Ramos (cell line): ENCODE data around the gene STAMBPL1.

Experiments
- in situ Hi-C: fragments of 300-500 bp; cut with MboI; formaldehyde crosslinking; loops from one replicate; pipeline ENCODE4 v1.14.3; 2022; ENCODE audit warnings: low sequenced_read_pairs; ENCODE audit not compliant: unreplicated experiment

STAMBPL1 gene

GRCh38 chr10:88938039-88938438, 58.0 kb downstream of the STAMBPL1 start:
- in situ Hi-C loops: loop anchor here (5.0 to 10.0 kb wide), 2 partner anchors 101 to 277 kb away; no protein-coding TSS in a partner anchor

GRCh38 chr10:88938938-88939337, 58.9 kb downstream of the STAMBPL1 start:
- in situ Hi-C loops: loop anchor here (5.0 to 10.0 kb wide), 2 partner anchors 102 to 276 kb away; no protein-coding TSS in a partner anchor

DNA sequence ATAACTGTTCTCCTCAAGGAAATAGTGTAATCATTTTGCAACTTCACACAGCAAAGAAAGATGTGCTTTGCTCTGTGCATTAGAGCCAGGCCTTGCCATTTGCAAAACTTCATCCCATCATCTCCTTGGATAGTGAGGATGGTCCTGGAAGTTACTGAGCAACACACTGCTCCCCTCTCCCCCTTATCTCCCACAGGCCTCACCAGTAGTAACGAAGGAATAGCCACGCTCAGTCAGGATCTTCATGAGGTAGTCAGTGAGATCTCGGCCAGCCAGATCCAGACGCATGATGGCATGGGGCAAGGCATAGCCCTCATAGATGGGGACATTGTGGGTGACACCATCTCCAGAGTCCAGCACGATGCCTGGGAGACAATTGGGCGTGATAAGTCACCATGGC, 61.0 kb downstream of the STAMBPL1 start:
- in situ Hi-C loops: no loop called here

- in situ Hi-C loops: no loop called here
These were observed 63.7 kb downstream of the STAMBPL1 start for GRCh38 chr10:88943778-88944177.

DNA sequence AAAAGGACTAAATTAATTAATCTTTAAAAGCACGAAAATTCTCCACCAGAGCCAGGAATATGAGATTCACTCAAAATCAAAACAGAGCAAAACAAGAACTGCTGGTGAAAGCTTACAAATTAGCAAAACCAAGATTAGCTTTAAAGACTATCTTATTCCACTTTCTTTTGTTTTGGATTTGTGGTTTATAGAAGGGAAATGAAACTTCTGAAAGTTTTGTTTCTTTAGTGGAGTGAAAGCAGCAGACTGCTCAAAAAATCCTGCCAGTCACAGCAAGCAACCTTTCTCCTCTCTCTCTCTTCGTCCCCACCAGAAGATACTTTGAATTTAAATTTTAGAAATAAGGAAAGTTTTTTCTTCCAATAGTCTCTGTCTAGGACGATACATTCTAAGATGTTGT, 64.8 kb downstream of the STAMBPL1 start:
- in situ Hi-C loops: no loop called here

DNA sequence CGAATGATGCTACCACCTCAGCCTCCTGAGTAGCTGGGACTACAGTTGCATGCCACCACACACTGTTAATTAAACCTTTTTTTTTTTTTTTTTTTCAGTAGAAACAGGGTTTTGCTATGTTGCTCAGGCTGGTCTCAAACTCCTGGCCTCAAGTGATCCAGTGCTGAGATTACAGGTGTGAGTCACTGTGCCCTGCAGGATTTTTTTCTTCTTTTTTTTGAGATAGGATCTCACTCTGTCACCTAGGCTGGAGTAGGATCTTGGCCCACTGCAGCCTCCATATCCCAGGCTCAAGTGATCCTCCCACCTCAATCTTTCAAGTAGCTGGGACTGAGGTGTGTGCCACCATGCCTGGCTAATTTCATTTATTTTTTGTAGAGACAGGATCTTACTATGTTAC, 66.2 kb downstream of the STAMBPL1 start:
- in situ Hi-C loops: no loop called here

DNA sequence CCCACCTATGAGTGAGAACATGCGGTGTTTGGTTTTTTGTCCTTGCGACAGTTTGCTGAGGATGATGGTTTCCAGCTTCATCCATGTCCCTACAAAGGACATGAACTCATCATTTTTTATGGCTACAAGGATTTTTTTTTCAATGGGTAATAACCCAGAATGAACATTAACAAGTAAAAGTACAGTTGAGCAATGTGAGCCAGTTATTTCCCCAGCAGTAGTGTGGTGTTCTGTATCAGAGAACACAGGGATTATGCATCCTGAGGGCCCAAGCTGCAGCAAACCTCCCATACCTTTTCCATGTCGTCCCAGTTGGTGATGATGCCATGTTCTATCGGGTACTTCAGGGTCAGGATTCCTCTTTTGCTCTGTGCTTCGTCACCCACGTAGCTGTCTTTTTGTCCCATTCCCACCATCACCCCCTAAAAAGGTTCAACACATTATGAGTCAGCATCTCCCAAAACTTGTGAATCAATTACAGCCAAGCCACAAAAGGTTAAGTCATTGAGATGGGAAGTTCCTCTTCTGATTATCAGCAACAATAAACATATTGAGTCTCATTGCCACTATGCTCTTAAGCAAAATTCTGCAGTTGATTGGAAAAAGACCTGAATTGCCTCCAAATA, 67.0 kb downstream of the STAMBPL1 start:
- in situ Hi-C loops: no loop called here

DNA sequence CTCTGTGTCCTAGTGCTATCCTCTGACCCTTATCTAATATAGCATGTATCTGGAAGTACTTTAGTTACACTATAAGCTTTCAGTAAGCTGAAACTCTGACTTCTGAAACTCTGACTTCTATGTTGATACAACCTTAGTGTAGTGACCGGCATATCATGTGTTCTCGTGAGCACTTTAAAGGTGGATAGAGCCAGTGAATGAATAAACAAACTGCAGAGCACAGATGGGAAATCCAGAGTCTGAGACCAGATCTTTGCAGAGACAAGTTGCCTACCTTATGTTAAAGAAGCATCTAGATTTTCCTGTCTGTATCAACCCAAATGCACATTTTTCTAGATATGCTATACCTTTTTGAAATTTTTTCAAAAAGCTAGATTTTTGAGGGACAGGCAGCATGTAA, 69.0 kb downstream of the STAMBPL1 start:
- in situ Hi-C loops: no loop called here

- in situ Hi-C loops: no loop called here
These were observed 70.1 kb downstream of the STAMBPL1 start for GRCh38 chr10:88949912-88950837.

- in situ Hi-C loops: no loop called here
These were observed 72.6 kb downstream of the STAMBPL1 start, which contains the start of gene ACTA2 for GRCh38 chr10:88952647-88953111. Gene ACTA2 (minus strand): TSS chr10:88952773. CDS start chr10:88948930, 3,843 bp downstream.

- in situ Hi-C loops: no loop called here
These were observed 73.6 kb downstream of the STAMBPL1 start for GRCh38 chr10:88953662-88954061.

GRCh38 chr10:88954458-88955083, 74.5 kb downstream of the STAMBPL1 start:
- in situ Hi-C loops: no loop called here

DNA sequence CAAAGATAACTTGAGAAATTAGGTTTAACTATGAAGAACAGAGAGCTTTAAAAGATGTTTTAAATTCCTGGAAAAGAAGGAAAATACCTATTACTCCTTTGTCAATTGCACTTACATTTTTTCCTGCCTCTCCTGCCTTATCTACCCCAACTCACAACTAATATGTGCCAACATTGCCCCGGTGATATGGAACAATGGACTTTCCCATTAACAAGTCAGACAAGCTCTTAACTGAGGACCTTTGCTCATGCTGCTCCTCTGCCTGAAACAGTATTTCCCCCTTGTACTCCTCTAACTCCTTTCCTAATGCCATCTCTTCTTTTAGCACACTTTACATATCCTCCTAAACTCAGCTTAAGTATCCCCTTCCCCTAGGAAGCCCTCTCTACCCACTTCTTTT, 77.3 kb downstream of the STAMBPL1 start:
- in situ Hi-C loops: no loop called here

GRCh38 chr10:88958721-88959120, 78.7 kb downstream of the STAMBPL1 start:
- in situ Hi-C loops: no loop called here

DNA sequence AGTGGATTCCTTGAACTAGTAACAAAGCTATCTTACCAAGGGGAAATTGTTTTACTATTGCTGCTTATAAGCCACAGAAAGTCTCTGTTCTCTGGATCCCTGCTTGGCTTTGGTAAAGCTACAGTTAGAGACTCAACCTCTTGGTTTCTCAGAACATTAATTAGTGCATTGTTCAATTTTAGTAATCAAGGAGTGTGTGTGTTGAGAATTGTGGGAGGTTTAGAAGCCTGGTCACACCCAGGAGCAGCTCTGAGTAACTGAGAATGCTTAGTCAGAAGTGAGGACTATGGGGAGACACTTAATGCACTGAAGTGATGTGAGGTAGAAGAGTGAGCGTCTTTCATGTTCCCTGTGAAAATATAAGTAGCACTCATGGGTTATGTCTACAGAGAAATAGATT, 80.8 kb downstream of the STAMBPL1 start:
- in situ Hi-C loops: no loop called here

DNA sequence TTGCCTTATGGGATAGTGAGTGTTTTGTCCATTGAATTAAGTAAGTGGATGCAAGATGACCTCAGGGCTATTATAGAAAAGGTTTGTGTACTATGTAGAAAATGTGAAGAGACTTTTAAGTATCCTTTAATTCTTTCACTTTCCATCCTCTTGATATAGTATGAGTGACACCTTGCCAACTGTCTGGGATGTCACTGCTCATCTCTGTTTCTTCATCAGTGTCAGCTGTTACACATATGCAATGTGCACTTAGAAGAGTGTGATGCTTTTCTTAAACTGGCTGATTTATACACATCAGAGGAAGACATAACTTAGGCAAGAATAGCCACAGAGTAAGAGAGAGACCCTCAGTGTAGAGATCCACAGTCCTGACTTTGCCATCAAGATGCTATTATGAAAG, 81.2 kb downstream of the STAMBPL1 start:
- in situ Hi-C loops: no loop called here

- in situ Hi-C loops: no loop called here
These were observed 82.3 kb downstream of the STAMBPL1 start for GRCh38 chr10:88962336-88962735.

DNA sequence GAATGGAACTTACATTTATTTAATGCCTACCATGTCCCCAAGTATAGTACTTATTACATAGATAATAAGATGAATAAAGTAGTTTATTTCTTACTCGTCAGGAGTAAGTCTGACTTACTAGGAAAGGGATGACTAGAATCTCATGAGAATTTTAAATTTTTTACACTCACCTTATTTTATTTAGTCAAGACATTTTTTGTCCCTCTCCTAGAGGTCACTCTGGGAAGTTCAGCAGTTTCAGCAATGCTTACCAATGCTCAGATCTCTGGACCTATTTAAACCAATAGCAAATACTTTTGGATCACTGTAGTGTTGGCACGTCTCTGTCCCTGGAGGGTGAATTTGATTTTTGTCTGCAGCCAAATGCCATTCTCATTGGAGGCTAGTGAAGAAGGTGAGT, 83.3 kb downstream of the STAMBPL1 start:
- in situ Hi-C loops: no loop called here

DNA sequence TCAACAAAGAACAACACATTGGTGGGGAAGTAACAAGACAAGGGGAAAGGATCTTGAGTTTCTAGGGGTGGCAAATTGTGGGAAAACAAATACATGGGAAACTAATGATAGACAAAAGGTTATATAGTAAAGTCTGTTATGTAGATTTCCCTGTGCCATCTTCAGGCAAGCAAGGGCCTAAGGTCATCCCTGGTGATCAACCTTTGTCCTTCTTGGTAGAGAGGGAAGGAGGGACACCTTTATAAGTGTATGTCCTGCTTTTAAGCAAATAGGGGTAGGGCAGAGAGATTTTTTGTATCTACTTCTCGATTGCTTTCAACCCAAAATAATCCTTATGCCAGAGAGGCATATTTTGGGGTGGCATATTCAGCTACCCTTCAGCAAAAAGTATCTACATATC, 84.3 kb downstream of the STAMBPL1 start:
- in situ Hi-C loops: no loop called here

GRCh38 chr10:88964869-88965415, 84.9 kb downstream of the STAMBPL1 start:
- in situ Hi-C loops: no loop called here

DNA sequence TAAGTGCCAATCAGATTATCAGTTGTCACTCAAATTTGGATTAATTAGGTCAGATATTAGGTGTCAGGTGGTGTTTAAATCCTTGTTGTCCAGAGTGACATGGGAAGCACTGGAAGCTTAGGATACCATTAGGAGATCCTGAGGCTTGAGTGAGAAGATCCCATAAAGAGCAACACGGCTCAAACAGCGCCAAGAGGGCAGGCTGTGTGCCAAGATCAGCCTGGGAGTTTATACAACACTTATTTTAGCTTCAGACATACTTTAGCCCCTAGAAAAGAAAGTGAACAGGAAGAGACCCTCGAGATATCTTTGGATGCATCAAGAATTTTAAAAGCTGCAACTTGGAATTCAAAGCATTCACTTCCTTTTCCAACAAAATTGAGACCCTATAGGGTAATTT, 86.8 kb downstream of the STAMBPL1 start:
- in situ Hi-C loops: no loop called here
